ENCODE measurements around the gene FOXA2.

- TF ChIP-seq POLR2A (IDR thresholded peaks at IDR 0.05; ENCODE audit: low read depth) = no peak
- TF ChIP-seq, protein P1, sequence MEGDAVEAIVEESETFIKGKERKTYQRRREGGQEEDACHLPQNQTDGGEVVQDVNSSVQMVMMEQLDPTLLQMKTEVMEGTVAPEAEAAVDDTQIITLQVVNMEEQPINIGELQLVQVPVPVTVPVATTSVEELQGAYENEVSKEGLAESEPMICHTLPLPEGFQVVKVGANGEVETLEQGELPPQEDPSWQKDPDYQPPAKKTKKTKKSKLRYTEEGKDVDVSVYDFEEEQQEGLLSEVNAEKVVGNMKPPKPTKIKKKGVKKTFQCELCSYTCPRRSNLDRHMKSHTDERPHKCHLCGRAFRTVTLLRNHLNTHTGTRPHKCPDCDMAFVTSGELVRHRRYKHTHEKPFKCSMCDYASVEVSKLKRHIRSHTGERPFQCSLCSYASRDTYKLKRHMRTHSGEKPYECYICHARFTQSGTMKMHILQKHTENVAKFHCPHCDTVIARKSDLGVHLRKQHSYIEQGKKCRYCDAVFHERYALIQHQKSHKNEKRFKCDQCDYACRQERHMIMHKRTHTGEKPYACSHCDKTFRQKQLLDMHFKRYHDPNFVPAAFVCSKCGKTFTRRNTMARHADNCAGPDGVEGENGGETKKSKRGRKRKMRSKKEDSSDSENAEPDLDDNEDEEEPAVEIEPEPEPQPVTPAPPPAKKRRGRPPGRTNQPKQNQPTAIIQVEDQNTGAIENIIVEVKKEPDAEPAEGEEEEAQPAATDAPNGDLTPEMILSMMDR (IDR thresholded peaks at IDR 0.05) = no peak
Observed at GRCh38 chr20:22626496-22626895, 42.1 kb upstream of the FOXA2 start.

Data from esophagus muscularis mucosa (tissue), 3 donors.